Coronary artery (tissue), 2 donors: ENCODE data around the gene ZNF148.

ENCODE experiments used
- DNase-seq: peaks from one replicate; pipeline ENCODE4 v3.0.0-alpha.2; 2017; ENCODE audit warnings: low spot score
- H3K27ac ChIP-seq, 2 donors: fragments of 200-600 bp; sonication (generic); one replicate each; pipeline ENCODE4 v1.5.1; 2016 to 2019
- H3K4me3 ChIP-seq: fragments of 200-600 bp; sonication (generic); 2 replicates; pipeline ENCODE4 v1.5.1; 2016; ENCODE audit warnings: mild to moderate bottlenecking, moderate library complexity
- TF ChIP-seq, protein P1 (sequence below): fragments of 200-600 bp; sonication (generic); IDR thresholded peaks from one replicate; pipeline ENCODE4 v1.5.1; 2019; ENCODE audit warnings: antibody characterized with exemption

The ZNF148 gene

DNA sequence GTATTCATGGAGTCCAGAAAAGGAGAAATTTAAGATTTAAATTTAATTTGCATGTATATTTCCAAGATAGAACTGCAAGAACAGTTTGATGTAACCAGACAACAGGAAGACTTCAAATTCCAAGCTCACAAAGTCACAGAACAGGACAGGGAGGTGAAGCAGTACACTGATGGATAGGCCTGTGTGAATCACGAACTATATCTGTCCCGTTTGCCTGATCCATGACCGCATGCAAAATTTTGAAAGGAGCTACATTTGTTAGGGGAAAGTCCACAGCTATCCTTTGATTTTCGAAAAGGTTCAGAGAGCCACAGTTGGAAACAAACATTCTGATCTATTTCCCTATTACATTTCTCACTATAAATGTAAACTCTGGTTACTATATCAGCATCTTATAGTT is 83.1 kb downstream of the ZNF148 start:
- TF ChIP-seq, protein P1, sequence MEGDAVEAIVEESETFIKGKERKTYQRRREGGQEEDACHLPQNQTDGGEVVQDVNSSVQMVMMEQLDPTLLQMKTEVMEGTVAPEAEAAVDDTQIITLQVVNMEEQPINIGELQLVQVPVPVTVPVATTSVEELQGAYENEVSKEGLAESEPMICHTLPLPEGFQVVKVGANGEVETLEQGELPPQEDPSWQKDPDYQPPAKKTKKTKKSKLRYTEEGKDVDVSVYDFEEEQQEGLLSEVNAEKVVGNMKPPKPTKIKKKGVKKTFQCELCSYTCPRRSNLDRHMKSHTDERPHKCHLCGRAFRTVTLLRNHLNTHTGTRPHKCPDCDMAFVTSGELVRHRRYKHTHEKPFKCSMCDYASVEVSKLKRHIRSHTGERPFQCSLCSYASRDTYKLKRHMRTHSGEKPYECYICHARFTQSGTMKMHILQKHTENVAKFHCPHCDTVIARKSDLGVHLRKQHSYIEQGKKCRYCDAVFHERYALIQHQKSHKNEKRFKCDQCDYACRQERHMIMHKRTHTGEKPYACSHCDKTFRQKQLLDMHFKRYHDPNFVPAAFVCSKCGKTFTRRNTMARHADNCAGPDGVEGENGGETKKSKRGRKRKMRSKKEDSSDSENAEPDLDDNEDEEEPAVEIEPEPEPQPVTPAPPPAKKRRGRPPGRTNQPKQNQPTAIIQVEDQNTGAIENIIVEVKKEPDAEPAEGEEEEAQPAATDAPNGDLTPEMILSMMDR, result no peak
- Histone ChIP-seq H3K4me3 (no peak overlapping the region), H3K27ac (no peak overlapping the region)
- no peak for DNase-seq

DNA sequence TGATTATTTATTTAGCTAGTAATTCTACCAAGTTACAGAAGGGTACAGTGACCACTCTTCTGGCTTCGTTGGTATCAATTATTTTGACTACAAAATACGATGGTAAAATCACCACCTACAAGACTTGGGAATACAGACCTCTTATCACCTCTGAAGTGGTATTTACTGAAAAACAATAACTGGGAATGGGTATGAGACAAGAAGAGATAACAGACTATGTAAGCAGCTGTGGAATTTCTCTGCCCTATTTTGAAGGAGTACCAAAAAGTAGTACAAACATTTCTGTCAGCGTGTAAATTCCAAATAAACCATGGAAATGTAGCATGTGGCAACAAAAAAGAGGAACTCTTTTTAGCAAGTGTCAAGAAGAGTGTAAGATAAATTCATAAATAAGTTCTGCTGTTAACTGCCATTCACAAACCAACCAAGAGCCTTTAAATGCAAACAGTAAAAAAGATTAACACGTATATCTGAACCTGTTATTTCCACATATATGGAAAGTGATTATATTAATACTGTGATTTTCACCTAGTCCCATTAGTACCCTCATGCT is 85.6 kb downstream of the ZNF148 start:
- TF ChIP-seq, protein P1, result no peak
- no peak for DNase-seq
- Histone ChIP-seq H3K27ac (no peak overlapping the region), H3K4me3 (no peak overlapping the region)

DNA sequence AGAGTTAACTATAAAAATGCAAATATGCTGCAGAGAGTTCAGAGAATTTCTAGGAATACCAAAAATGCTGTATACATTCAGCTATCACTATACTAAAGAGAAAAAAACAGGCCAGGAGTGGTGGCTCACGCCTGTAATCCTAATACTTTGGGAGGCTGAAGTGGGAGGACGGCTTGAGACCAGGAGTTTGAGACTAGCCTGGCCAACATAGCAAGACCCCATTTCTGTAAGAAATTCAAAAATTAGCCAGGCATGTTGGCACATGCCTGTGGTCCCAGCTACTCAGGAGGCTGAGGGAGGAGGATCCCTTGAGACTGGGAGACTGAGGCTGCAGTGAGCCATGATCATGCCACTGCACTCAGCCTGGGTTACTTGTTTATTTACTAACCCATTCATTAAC is 87.9 kb downstream of the ZNF148 start:
- no peak for DNase-seq
- TF ChIP-seq, protein P1, result no peak
- no peak overlapping the region for H3K27ac ChIP-seq
- no peak overlapping the region for H3K4me3 ChIP-seq

DNA sequence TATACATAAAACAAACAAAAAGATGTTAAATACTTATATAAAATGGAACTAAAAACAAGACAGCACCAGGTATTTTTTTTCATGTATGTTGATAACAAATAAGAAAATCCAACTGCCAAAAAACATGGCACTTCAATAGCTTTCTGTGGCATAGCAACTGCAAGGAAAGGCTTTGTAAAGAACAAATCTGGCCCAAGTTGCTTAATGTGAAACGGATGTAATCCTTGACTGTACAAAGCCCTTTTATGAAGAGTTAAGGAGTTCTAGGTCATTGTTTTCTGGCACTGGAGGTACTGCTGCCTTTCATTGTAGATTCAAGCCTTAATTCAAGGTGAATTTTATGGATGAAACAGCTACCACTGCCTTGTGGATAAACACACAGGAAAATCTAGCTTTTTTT is 93.7 kb downstream of the ZNF148 start:
- Histone ChIP-seq H3K4me3 (no peak overlapping the region), H3K27ac (no peak overlapping the region)
- DNase-seq, result no peak
- TF ChIP-seq, protein P1, result no peak

DNA sequence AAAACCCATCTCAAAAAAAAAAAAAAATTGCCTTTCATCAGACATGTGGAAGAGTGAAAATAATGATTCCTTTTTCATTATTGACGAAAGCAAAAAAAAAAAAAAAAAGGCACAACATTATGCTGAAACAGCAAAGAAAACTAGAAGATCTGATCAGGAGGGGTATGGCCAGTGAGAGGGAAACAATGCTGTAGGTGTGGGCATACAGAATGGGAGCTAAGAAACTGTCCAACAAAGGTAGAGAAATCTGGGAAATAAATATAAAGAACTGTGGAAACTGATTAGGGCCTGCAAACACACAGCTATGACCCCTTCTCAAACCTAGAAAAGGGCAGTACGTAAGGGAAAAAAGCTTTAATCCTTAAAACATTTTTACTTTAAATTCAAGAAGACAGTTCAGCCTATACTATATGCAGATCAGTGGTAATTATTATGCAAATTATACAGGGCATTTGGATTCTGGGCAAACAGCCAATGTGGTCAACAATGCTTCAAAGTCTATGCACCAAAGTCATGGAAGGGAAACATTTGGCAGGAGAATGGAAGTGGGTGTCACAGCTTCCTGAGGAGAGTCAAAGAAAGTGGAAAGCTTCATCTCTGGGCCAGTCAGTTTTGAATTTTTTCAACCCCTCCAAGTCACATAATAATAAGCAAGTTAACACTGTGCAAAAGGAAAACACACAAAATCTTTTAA is 94.3 kb downstream of the ZNF148 start:
- TF ChIP-seq, protein P1, result no peak
- Histone ChIP-seq H3K4me3 (no peak overlapping the region), H3K27ac (no peak overlapping the region)
- no peak for DNase-seq

DNA sequence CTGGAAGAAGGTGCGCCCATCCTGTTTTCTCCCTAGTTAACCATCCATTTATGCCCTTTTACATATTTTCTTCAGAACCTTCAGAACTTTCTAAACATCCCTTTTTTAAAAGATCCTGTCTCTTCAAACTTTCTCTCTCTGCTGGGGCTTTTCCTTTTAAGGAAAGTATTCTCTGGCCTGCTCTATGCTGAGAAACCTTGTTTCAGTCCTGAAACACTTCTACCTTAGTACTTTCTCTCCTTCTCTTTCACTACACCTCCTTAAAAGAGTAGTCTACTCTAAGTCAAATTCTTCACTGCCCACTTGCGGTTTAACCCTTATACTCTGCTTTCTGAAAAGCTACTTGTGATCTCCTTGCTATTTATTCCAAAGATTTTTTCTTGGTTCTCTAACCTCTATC is 97.0 kb downstream of the ZNF148 start:
- no peak for DNase-seq
- H3K27ac ChIP-seq, result no peak overlapping the region
- TF ChIP-seq, protein P1, result no peak
- H3K4me3 ChIP-seq, result no peak overlapping the region

DNA sequence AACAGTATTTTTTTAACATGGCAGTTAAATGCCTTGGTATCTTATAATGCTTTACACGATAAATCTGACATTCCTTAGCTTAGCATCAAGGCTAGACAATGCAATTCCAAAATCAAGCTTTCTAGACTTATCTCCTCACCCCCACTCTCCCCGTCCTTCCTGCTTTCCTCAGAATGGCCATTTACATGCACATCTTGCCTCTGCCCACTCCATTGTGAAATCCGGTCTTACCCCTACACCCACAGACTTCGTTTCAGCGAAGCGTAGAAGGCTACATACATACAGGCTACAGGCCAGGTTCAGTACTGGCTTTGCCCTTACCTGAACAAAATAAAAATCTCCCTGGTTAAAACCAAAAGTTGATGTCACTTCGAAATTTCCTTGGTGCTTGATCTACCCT is 104.0 kb downstream of the ZNF148 start:
- TF ChIP-seq, protein P1, result no peak
- Histone ChIP-seq H3K4me3 (no peak overlapping the region), H3K27ac (no peak overlapping the region)
- no peak for DNase-seq
